ENCODE data around the gene ZNF423.

The ZNF423 gene

DNA sequence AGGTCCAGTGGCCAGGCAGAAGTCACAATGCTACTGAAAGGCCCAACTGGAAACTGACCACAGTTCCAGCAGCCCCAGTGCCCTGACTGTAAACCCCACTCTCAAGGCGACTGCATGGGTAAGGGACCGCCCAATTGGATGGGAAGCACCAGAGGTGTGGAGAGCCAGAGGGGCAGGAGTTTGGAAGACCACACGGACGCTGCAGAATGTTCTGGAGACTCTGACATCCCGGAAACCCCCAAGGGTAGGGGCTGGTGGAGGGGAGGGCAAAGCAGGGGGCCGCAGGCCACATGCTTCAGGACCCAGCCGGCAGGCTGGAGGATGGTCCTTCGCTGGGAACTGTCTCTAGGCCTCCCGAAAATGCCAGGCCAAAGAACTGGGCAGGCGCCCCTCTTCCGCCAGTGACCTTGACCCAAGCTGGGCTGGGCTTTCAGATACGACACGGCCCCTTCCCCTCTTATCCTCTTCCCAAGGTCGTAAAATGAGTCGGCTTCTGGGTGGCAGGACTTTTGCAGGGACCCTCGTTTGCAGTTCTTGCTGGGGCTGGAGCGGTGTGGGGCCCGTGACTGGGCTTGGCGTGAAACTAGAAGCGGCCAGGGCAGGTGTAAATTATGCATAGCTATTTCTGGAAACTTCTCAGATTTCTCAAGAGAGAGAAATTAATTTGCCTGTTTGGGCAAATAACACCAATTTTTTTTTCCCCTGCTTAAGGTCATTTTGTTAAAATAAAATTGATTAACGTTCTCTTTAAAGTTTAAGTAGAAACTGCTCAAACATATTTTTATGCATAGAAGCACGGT lies 372.1 kb downstream of the ZNF423 start:
- TF ChIP-seq FOXP2 (optimal IDR thresholded peaks at IDR 0.05; ENCODE audit: borderline replicate concordance, extremely low read depth, extremely low read length, insufficient read depth), result no peak
- TF ChIP-seq POLR2AphosphoS5 (IDR thresholded peaks at IDR 0.05; ENCODE audit: low read depth, low read length), result no peak
- no peak for TF ChIP-seq TAF1 (IDR thresholded peaks at IDR 0.05; ENCODE audit: borderline replicate concordance, insufficient read depth, low read length)
- TF ChIP-seq SIN3A (IDR thresholded peaks at IDR 0.05; ENCODE audit: borderline replicate concordance, insufficient read depth, low read length), result no peak
- TF ChIP-seq, protein P1, sequence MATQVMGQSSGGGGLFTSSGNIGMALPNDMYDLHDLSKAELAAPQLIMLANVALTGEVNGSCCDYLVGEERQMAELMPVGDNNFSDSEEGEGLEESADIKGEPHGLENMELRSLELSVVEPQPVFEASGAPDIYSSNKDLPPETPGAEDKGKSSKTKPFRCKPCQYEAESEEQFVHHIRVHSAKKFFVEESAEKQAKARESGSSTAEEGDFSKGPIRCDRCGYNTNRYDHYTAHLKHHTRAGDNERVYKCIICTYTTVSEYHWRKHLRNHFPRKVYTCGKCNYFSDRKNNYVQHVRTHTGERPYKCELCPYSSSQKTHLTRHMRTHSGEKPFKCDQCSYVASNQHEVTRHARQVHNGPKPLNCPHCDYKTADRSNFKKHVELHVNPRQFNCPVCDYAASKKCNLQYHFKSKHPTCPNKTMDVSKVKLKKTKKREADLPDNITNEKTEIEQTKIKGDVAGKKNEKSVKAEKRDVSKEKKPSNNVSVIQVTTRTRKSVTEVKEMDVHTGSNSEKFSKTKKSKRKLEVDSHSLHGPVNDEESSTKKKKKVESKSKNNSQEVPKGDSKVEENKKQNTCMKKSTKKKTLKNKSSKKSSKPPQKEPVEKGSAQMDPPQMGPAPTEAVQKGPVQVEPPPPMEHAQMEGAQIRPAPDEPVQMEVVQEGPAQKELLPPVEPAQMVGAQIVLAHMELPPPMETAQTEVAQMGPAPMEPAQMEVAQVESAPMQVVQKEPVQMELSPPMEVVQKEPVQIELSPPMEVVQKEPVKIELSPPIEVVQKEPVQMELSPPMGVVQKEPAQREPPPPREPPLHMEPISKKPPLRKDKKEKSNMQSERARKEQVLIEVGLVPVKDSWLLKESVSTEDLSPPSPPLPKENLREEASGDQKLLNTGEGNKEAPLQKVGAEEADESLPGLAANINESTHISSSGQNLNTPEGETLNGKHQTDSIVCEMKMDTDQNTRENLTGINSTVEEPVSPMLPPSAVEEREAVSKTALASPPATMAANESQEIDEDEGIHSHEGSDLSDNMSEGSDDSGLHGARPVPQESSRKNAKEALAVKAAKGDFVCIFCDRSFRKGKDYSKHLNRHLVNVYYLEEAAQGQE (IDR thresholded peaks at IDR 0.05; ENCODE audit: insufficient read depth in 1 of 2, low read depth in 2 of 2, low read length in 2 of 2), result no peak

DNA sequence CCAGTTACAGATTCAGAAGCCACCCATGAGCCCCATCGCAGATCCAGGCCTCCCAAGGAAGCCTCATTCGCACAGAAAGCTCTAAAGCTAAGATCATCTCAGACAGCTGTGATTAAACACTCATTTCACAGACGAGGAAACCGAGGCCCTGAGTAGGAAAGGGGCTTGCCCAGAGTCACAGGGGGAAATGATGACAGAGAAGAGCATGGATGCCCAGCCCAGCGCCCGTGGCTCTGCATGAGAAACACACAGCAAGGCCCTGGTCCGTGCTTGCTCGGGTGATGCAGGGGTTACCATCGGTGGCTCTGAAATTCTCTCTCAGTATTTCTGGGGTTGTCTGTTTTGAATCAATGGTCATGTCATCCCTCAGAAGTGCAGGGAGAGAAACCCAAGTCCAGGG lies 372.7 kb downstream of the ZNF423 start:
- no peak for TF ChIP-seq FOXP2 (optimal IDR thresholded peaks at IDR 0.05; ENCODE audit: borderline replicate concordance, extremely low read depth, extremely low read length, insufficient read depth)
- no peak for TF ChIP-seq SIN3A (IDR thresholded peaks at IDR 0.05; ENCODE audit: borderline replicate concordance, insufficient read depth, low read length)
- TF ChIP-seq, protein P1 (IDR thresholded peaks at IDR 0.05; ENCODE audit: insufficient read depth in 1 of 2, low read depth in 2 of 2, low read length in 2 of 2), result no peak
- TF ChIP-seq POLR2AphosphoS5 (IDR thresholded peaks at IDR 0.05; ENCODE audit: low read depth, low read length), result no peak
- no peak for TF ChIP-seq TAF1 (IDR thresholded peaks at IDR 0.05; ENCODE audit: borderline replicate concordance, insufficient read depth, low read length)

DNA sequence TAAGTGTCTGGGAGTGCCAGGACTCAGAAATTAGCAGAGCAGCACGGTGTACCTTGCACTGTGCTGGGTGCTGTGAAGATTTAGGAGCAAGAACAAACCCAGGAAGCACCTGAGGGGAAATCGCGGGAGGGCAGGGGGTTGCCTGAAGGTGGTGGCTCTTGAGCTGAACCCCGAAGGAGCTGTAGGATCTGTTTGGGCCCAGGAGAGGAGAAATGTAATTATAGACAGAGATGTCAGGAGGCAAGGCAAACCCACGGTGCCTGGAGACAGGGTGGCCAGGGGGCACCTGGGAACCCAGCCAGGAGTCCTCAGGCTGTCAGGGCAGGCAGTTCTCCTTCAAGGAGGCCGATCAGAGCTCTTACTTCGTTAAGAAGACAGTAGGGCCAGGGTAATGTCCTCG lies 373.2 kb downstream of the ZNF423 start:
- TF ChIP-seq FOXP2 (optimal IDR thresholded peaks at IDR 0.05; ENCODE audit: borderline replicate concordance, extremely low read depth, extremely low read length, insufficient read depth), result no peak
- TF ChIP-seq SIN3A (IDR thresholded peaks at IDR 0.05; ENCODE audit: borderline replicate concordance, insufficient read depth, low read length), result no peak
- TF ChIP-seq POLR2AphosphoS5 (IDR thresholded peaks at IDR 0.05; ENCODE audit: low read depth, low read length), result no peak
- TF ChIP-seq, protein P1 (IDR thresholded peaks at IDR 0.05; ENCODE audit: insufficient read depth in 1 of 2, low read depth in 2 of 2, low read length in 2 of 2), result no peak
- no peak for TF ChIP-seq TAF1 (IDR thresholded peaks at IDR 0.05; ENCODE audit: borderline replicate concordance, insufficient read depth, low read length)

- TF ChIP-seq TAF1 (IDR thresholded peaks at IDR 0.05; ENCODE audit: borderline replicate concordance, insufficient read depth, low read length), result no peak
- no peak for TF ChIP-seq FOXP2 (optimal IDR thresholded peaks at IDR 0.05; ENCODE audit: borderline replicate concordance, extremely low read depth, extremely low read length, insufficient read depth)
- TF ChIP-seq, protein P1 (IDR thresholded peaks at IDR 0.05; ENCODE audit: insufficient read depth in 1 of 2, low read depth in 2 of 2, low read length in 2 of 2), result no peak
- no peak for TF ChIP-seq POLR2AphosphoS5 (IDR thresholded peaks at IDR 0.05; ENCODE audit: low read depth, low read length)
- no peak for TF ChIP-seq SIN3A (IDR thresholded peaks at IDR 0.05; ENCODE audit: borderline replicate concordance, insufficient read depth, low read length)
Observed at GRCh38 chr16:49478616-49479015, 377.3 kb downstream of the ZNF423 start.

Data from PFSK-1 (cell line).